HG03135 (cell line): ENCODE measurements around the gene OR4A47.
"Not testable (repeated sequence)": the region's sequence is repeated elsewhere in the genome, so short reads cannot be mapped to it uniquely, and the experiment has no call there.

Experiments used
- ATAC-seq: cut with Tn5 transposase; IDR thresholded peaks from one replicate; pipeline ENCODE4 v1.9.1; 2021; ENCODE audit warnings: mild to moderate bottlenecking, moderate library complexity; ENCODE audit not compliant: unreplicated experiment

Gene OR4A47, protein sequence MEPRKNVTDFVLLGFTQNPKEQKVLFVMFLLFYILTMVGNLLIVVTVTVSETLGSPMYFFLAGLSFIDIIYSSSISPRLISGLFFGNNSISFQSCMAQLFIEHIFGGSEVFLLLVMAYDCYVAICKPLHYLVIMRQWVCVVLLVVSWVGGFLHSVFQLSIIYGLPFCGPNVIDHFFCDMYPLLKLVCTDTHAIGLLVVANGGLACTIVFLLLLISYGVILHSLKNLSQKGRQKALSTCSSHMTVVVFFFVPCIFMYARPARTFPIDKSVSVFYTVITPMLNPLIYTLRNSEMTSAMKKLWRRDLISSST

GRCh38 chr11:48488493-48488892 is at the start of gene OR4A47:
TSS of gene OR4A47 (plus strand) at chr11:48488793. CDS start at chr11:48488793, 0 bp downstream.
- ATAC-seq, result not testable (repeated sequence)

DNA sequence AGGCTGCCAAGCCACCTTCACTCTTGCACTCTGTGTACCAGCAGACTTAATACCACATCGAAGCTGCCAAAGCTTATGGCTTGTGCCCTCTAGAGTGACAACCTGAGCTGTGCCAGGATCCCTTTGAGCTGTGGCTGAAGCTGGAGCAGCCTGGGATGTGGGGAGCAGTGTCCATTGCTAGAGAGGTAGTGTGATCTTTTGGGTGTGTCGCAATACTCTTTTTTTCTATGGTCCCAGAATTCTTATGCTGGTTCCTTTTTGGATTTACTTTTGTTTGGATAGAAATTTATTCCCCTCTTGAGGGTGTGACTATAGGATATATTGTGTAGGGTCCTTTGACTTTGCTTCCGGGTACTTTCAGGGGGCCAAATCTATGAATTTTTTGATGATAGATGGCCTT is 32.7 kb upstream of the OR4A47 start:
- not testable (repeated sequence) for ATAC-seq

DNA sequence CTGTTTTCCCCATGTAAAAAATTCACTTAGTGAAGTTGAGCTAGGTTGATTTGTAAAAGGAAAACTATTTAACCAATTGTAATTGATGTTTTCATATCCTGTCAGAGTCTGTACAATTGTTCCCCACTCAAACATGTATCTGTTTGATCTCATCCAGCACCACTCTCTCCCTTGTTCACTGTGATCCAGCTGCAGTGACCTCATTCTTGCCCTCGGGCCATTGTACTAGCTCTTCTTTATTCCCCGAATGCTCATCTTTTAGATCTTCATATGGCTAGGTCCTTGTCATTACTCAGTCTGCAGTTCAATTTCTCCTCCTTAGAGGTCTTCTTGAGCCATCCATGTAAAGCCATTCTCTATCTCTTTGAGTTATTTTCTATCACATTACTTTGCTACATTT is 14.6 kb upstream of the OR4A47 start:
- ATAC-seq, result not testable (repeated sequence)

GRCh38 chr11:48474703-48475102 is 13.9 kb upstream of the OR4A47 start:
- ATAC-seq, result not testable (repeated sequence)

GRCh38 chr11:48506169-48506568 is 17.6 kb downstream of the OR4A47 start:
- ATAC-seq, result not testable (repeated sequence)

DNA sequence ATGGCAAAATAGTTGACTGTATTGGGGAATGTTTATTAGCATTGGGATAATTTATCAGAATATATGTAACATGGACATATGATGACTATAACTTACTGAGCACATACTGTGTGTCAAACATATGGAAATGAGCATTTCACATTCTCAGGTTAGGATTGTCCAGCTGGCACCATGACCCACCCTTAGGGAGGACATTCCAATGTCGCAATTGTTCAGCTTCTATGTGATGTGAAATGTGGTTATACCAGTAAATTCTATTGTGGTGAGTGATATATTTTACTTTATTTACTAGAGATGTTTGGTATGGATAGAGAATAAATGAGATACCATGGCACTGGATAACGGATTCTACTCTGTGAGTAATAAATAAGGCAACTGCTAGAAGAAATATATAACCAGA is 50.4 kb downstream of the OR4A47 start:
- no peak for ATAC-seq
